HepG2 (cell line): Measurements from ENCODE around the gene SLC39A2. TPM values are rescaled to one million over a fixed set of nuclear protein-coding genes. Genes with fewer than 3 reads are reported as not detected.

Source experiments
- CCAR2 ChIP-seq: fragments of 200-400 bp; formaldehyde crosslinking; optimal IDR thresholded peaks from 2 replicates; pipeline ENCODE3; 2018; ENCODE audit warnings: low read depth, mild to moderate bottlenecking, low read length, moderate library complexity
- MAZ ChIP-seq, 2 experiments: sonication (generic) in 1 of 2; formaldehyde crosslinking in 1 of 2; IDR thresholded peaks; 2 replicates each; pipeline versions ENCODE4 v1.5.0 to v1.6.1; 2012 to 2020; ENCODE audit warnings: low read depth in 2 of 2, mild to moderate bottlenecking in 2 of 2, borderline replicate concordance in 1 of 2, improper control_type of control experiment in 1 of 2, low read length in 1 of 2, missing genetic modification reagents in 1 of 2, moderate library complexity in 1 of 2
- MTERF4 ChIP-seq: sonication (generic); formaldehyde crosslinking; IDR thresholded peaks from 2 replicates; pipeline ENCODE4 v1.8.0; 2023; ENCODE audit warnings: mild to moderate bottlenecking, missing genetic modification reagents
- MYC ChIP-seq: sonication (generic); formaldehyde crosslinking; IDR thresholded peaks from 2 replicates; pipeline ENCODE4 v1.9.0; 2021; ENCODE audit warnings: missing genetic modification reagents, borderline replicate concordance
- ONECUT2 ChIP-seq: sonication (generic); formaldehyde crosslinking; IDR thresholded peaks from 2 replicates; pipeline ENCODE4 v1.4.0; 2020; ENCODE audit warnings: missing genetic modification reagents
- SNAPC4 ChIP-seq: sonication (generic); formaldehyde crosslinking; IDR thresholded peaks from 2 replicates; pipeline ENCODE4 v1.4.0; 2020; ENCODE audit warnings: mild to moderate bottlenecking, missing genetic modification reagents
- SP140L ChIP-seq: sonication (generic); formaldehyde crosslinking; IDR thresholded peaks from 2 replicates; pipeline ENCODE4 v1.4.0; 2020; ENCODE audit warnings: missing genetic modification reagents, borderline replicate concordance
- THAP8 ChIP-seq: sonication (generic); formaldehyde crosslinking; IDR thresholded peaks from 2 replicates; pipeline ENCODE4 v1.5.1; 2020; ENCODE audit warnings: missing genetic modification reagents, mild to moderate bottlenecking, borderline replicate concordance
- ZC3H13 ChIP-seq: sonication (generic); formaldehyde crosslinking; IDR thresholded peaks from 2 replicates; pipeline ENCODE4 v1.8.1; 2023; ENCODE audit warnings: mild to moderate bottlenecking, missing genetic modification reagents, moderate library complexity
- ZKSCAN1 ChIP-seq: fragments of 150-350 bp; IDR thresholded peaks from 2 replicates; pipeline ENCODE4 v1.6.1; 2014; ENCODE audit warnings: low read length
- ZMYM3 ChIP-seq: sonication (generic); formaldehyde crosslinking; IDR thresholded peaks from 2 replicates; pipeline ENCODE4 v1.5.1; 2020; ENCODE audit warnings: mild to moderate bottlenecking, missing genetic modification reagents
- ZNF124 ChIP-seq: sonication (generic); formaldehyde crosslinking; IDR thresholded peaks from 2 replicates; pipeline ENCODE4 v1.4.0; 2020; ENCODE audit warnings: missing genetic modification reagents
- ZNF512B ChIP-seq: sonication (generic); formaldehyde crosslinking; IDR thresholded peaks from 2 replicates; pipeline ENCODE4 v1.5.1; 2020; ENCODE audit warnings: missing genetic modification reagents, mild to moderate bottlenecking, borderline replicate concordance
- ZNF589 ChIP-seq: sonication (generic); formaldehyde crosslinking; conservative IDR thresholded peaks from 2 replicates; pipeline ENCODE4 v1.8.0; 2022; ENCODE audit warnings: mild to moderate bottlenecking, moderate library complexity, missing genetic modification reagents
- ZNF772 ChIP-seq: sonication (generic); formaldehyde crosslinking; IDR thresholded peaks from 2 replicates; pipeline ENCODE4 v1.5.0; 2020; ENCODE audit warnings: mild to moderate bottlenecking, missing genetic modification reagents
- polyA plus RNA-seq, 8 experiments: library from polyadenylated mRNA; depleted of rRNA in 3 of 8; stranded (reverse) in 7 of 8; unstranded in 1 of 8; fragments of >200 nt; fragmentation: Illumina TruSeq in 4 of 8; extraction: Trizol in 4 of 8; gene quantifications; 2 replicates each; pipeline versions ENCODE4 v1.2.1 to v1.2.3, GENCODE V29; 2011 to 2016; ENCODE audit warnings: low read depth in 4 of 8, missing spikeins in 1 of 8, mixed read lengths in 1 of 8; ENCODE audit not compliant: insufficient read depth in 1 of 8
- total RNA-seq, 5 experiments: library from RNA; depleted of rRNA; stranded (reverse); fragments of >200 nt; fragmentation: Illumina TruSeq; extraction: Trizol; gene quantifications; 2 replicates each; pipeline ENCODE4 v1.2.3, GENCODE V29; 2016; ENCODE audit warnings: low read depth in 1 of 5
- TF ChIP-seq, protein P1 (sequence below): sonication (generic); formaldehyde crosslinking; IDR thresholded peaks from 2 replicates; pipeline ENCODE4 v1.5.0; 2020; ENCODE audit warnings: missing genetic modification reagents

SLC39A2 gene
- total and polyA plus RNA-seq, 2 of the 13 experiments (the other 11 are each of a cell fraction or from before 2014, with no cell fraction given), result 0.08 to 0.11 TPM

DNA sequence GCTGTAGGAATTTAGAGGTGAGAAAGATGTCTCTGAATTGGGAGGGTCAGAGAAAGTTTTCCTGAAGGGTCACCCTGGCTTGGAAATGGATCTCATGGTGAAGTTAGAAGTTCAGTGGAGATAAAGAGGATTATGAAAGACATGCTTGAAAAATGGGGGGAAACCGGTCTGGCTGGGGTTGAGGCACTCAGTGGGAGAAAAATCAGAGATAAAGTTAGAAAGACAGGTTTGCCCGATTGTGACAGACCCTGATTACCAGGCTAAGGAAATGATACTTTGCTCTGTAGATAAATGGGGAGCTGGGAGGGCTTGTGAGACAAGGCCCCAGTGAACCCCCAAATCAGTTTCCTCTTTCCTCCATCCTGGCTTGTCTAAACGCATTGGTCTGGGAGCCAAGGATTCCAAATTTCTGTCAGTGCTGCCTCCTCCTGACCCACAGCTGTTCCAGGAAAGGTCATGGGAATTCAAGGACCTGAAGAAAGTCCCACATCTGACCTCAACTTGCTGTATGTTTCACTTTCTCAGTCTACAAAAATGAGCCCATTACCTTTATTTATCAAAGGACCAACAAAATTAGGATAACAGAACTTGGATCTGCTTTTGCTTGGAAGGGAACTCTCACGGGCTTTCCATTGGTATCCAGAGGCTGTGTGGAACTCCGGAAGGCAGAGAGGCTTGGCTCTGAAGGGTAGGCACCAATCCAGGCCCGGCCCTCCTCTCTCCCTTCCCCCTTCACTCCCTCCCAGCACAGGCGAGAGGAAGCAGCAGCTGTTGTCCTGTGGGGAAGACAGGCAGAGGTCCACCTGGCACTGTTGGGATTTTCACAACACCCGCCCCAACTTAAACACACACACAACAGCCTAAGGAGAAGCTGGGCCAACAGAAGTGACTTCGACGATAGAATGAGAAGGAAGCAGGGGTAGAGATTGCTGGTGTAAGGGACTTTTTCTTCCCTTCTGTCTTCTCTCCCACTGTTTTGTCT is 39.6 kb downstream of the SLC39A2 start (continued):
- no peak for TF ChIP-seq SNAPC4
- 0 out of 2 replicates have a peak, but pooled peaks have one; percentile 45 for TF ChIP-seq ZMYM3 (CRISPR knock-in tag)
- TF ChIP-seq MAZ (IDR thresholded peaks at IDR 0.05; ENCODE audit: borderline replicate concordance, low read depth, low read length), result 0 out of 2 replicates have a peak, but pooled peaks have one; percentile 45
- TF ChIP-seq MAZ (CRISPR knock-in tag; IDR thresholded peaks at IDR 0.05; ENCODE audit: low read depth), result no peak
- no peak for TF ChIP-seq ZC3H13 (CRISPR knock-in tag)
- TF ChIP-seq ONECUT2, result no peak
- no peak for TF ChIP-seq ZNF512B (CRISPR knock-in tag)
- 0 out of 2 replicates have a peak, but pooled peaks have one; percentile 29 for TF ChIP-seq ZNF772 (CRISPR knock-in tag)
- TF ChIP-seq ZKSCAN1, result no peak
- no peak for TF ChIP-seq ZNF124 (CRISPR knock-in tag)
- TF ChIP-seq ZNF589 (CRISPR knock-in tag), result no peak
- no peak for TF ChIP-seq THAP8
- TF ChIP-seq CCAR2, result no peak
- no peak for TF ChIP-seq MYC (CRISPR knock-in tag)
- TF ChIP-seq, protein P1, sequence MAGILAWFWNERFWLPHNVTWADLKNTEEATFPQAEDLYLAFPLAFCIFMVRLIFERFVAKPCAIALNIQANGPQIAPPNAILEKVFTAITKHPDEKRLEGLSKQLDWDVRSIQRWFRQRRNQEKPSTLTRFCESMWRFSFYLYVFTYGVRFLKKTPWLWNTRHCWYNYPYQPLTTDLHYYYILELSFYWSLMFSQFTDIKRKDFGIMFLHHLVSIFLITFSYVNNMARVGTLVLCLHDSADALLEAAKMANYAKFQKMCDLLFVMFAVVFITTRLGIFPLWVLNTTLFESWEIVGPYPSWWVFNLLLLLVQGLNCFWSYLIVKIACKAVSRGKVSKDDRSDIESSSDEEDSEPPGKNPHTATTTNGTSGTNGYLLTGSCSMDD (CRISPR knock-in tag), result no peak
- no peak for TF ChIP-seq MTERF4 (CRISPR knock-in tag)
- no peak for TF ChIP-seq SP140L (CRISPR knock-in tag)
